ENCODE measurements around the gene KDM6A. TPM values are rescaled to one million over a fixed set of nuclear protein-coding genes. Genes with fewer than 3 reads are reported as not detected.

The KDM6A gene
- total and polyA plus RNA-seq, 9 of the 15 experiments (the other 6 are each of a cell fraction or from before 2014, with no cell fraction given), result 8.4 to 34.3 (median 22.9) TPM

- no peak overlapping the region for H3K9ac ChIP-seq (ENCODE audit: insufficient read depth in 1 of 2, low read depth in 2 of 2, low read length in 2 of 2)
- no peaks in the 10 kb centered on the region for H3K9me3 ChIP-seq (replicated peaks; ENCODE audit: control insufficient read depth, insufficient read depth, low read depth, low read length)
- H4K20me1 ChIP-seq (replicated peaks; ENCODE audit: control insufficient read depth, insufficient read depth, low read length), result no peaks in the 10 kb centered on the region
- H3K4me1 ChIP-seq (replicated peaks in 1 of 2; ENCODE audit: control insufficient read depth in 2 of 2, insufficient read depth in 2 of 2, low read length in 2 of 2), result peaks cover 2 to 20% of the 10 kb centered on the region in 2 experiments; a peak in 2 of 5 replicates
- no peak for ATAC-seq
- H3K36me3 ChIP-seq (ENCODE audit: control insufficient read depth, insufficient read depth, low read length), result no peaks in the 10 kb centered on the region; the same call in 2 of the 3 replicates
- TF ChIP-seq GATAD2B (IDR thresholded peaks at IDR 0.05; ENCODE audit: borderline replicate concordance), result no peak
- H3K9me1 ChIP-seq (ENCODE audit: control insufficient read depth, insufficient read depth, low read length), result no peaks in the 10 kb centered on the region
- no peak for DNase-seq (ENCODE audit: extremely low read depth in 1 of 4, low spot score in 3 of 4)
- in situ Hi-C loops (cut with MboI), result no loop called here
- no peaks in the 10 kb centered on the region for H3K27me3 ChIP-seq (ENCODE audit: control insufficient read depth in 2 of 2, insufficient read depth in 2 of 2, low read length in 2 of 2)
- whole genome bisulfite sequencing (ENCODE audit: insufficient coverage, low coverage, missing lambda C conversion rate), result 60% methylated on average over 1 of the region's 1 CpG
- H3K4me3 ChIP-seq, result no peak overlapping the region
- no peak overlapping the region for H3K4me2 ChIP-seq (ENCODE audit: insufficient read depth, low read length)
- FAIRE-seq, result no peak
- BruUV-seq (replicated peaks), result no TSS peak
- POLR2A ChIA-PET, result no interaction called here
- H2AFZ ChIP-seq (ENCODE audit: low read depth, low read length), result no peak overlapping the region
- H3K27ac ChIP-seq (ENCODE audit: extremely low read depth, low read depth, low read length), result no peak overlapping the region
- H3K79me2 ChIP-seq (ENCODE audit: control insufficient read depth, insufficient read depth, low read length), result peaks cover 75% of the 10 kb centered on the region
- intact Hi-C loops (cut with micrococcal nuclease), result no loop called here
- CTCF ChIA-PET (ENCODE audit: low intra/inter-chr PET ratio), result no interaction called here
Measured at GRCh38 chrX:45024501-45024900, 151.5 kb downstream of the KDM6A start.

- no peak for TF ChIP-seq ZFPM2 (CRISPR knock-in tag; IDR thresholded peaks at IDR 0.05)
- no peak for TF ChIP-seq ZNF707 (CRISPR knock-in tag; conservative IDR thresholded peaks at IDR 0.05)
- no peak for TF ChIP-seq ZNF77 (CRISPR knock-in tag; IDR thresholded peaks at IDR 0.05)
- Histone ChIP-seq H4K20me1 (replicated peaks; ENCODE audit: control insufficient read depth, insufficient read depth, low read length) (no peaks in the 10 kb centered on the region), H3K4me1 (replicated peaks in 1 of 2; ENCODE audit: control insufficient read depth in 2 of 2, insufficient read depth in 2 of 2, low read length in 2 of 2) (peaks cover 2 to 17% of the 10 kb centered on the region in 2 experiments; a peak in 3 of 5 replicates), H3K36me3 (ENCODE audit: control insufficient read depth, insufficient read depth, low read length) (no peaks in the 10 kb centered on the region; the same call in 2 of the 3 replicates), H3K4me3 (no peak overlapping the region), H3K9ac (ENCODE audit: insufficient read depth in 1 of 2, low read depth in 2 of 2, low read length in 2 of 2) (no peak overlapping the region), H3K27me3 (ENCODE audit: control insufficient read depth in 2 of 2, insufficient read depth in 2 of 2, low read length in 2 of 2) (no peaks in the 10 kb centered on the region), H3K9me1 (ENCODE audit: control insufficient read depth, insufficient read depth, low read length) (no peaks in the 10 kb centered on the region), H2AFZ (ENCODE audit: low read depth, low read length) (no peak overlapping the region), H3K27ac (ENCODE audit: extremely low read depth, low read depth, low read length) (no peak overlapping the region), H3K9me3 (replicated peaks; ENCODE audit: control insufficient read depth, insufficient read depth, low read depth, low read length) (no peaks in the 10 kb centered on the region), H3K79me2 (ENCODE audit: control insufficient read depth, insufficient read depth, low read length) (peaks cover 74% of the 10 kb centered on the region), H3K4me2 (ENCODE audit: insufficient read depth, low read length) (no peak overlapping the region)
- in situ Hi-C loops (cut with MboI) (no loop called here), intact Hi-C loops (cut with micrococcal nuclease) (no loop called here)
- ChIA-PET CTCF (ENCODE audit: low intra/inter-chr PET ratio) (no interaction called here), POLR2A (interaction anchor here (1.1 kb wide), 1 partner anchor 10 kb away, joined by 3 read pairs; no protein-coding TSS in a partner anchor)
- no TSS peak for BruUV-seq (replicated peaks)
- 88% methylated on average over 2 of the region's 2 CpGs for WGBS (ENCODE audit: insufficient coverage, low coverage, missing lambda C conversion rate)
- DNase-seq (ENCODE audit: extremely low read depth in 1 of 4, low spot score in 3 of 4), result no peak
- no peak for ATAC-seq
- FAIRE-seq, result no peak
Measured at GRCh38 chrX:45026036-45026435, 153.0 kb downstream of the KDM6A start.
